ENCODE results near the gene CCDC195.
A peak's percentile ranks its signal among the peaks of the same experiment; 100 is the strongest.

Gene CCDC195, protein sequence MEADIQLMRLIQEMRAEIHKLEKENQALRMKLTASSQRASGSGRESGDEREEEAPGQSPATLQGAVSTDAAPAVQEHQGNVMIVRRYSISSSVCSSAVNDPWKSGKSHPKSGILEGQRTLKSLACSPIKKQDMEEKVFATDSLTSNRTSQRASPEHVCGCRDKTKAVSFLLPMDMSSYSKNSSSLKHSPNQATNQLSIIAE

GRCh38 chr2:224716201-224716600 lies at the start of gene CCDC195:
Gene CCDC195, minus strand, starts transcription at chr2:224716365. Its CDS starts 0 bp downstream, at chr2:224716365.
- Mint-ChIP-seq H3K4me1 (ENCODE audit: low read depth) (no peaks in the 10 kb centered on the region), H3K27ac (no peak within 1 kb of the TSS), H3K4me3 (no peak within 1 kb of the TSS), H3K36me3 (ENCODE audit: low read depth) (no peaks in the 10 kb centered on the region), H3K9me3 (no peaks in the 10 kb centered on the region), H3K27me3 (no peaks in the 10 kb centered on the region)
- intact Hi-C loops (cut with micrococcal nuclease): no loop called here

GRCh38 chr2:224764565-224765236 lies 48.5 kb upstream of the CCDC195 start:
- Mint-ChIP-seq H3K27me3 (no peaks in the 10 kb centered on the region), H3K4me3 (no peak overlapping the region)
- intact Hi-C loops (cut with micrococcal nuclease): no loop called here

GRCh38 chr2:224757934-224758548 lies 41.9 kb upstream of the CCDC195 start:
- Mint-ChIP-seq H3K27me3 (no peaks in the 10 kb centered on the region), H3K27ac (no peak overlapping the region), H3K4me1 (ENCODE audit: low read depth) (no peaks in the 10 kb centered on the region), H3K9me3 (peaks cover 45% of the 10 kb centered on the region), H3K4me3 (no peak overlapping the region), H3K36me3 (ENCODE audit: low read depth) (peaks cover 59% of the 10 kb centered on the region)
- intact Hi-C loops (cut with micrococcal nuclease): no loop called here

More at GRCh38 chr2:224764565-224765236, 48.5 kb upstream of the CCDC195 start:
- Mint-ChIP-seq H3K27ac (no peak overlapping the region), H3K36me3 (ENCODE audit: low read depth) (peaks cover 100% of the 10 kb centered on the region), H3K4me1 (ENCODE audit: low read depth) (no peaks in the 10 kb centered on the region), H3K9me3 (peaks cover 13% of the 10 kb centered on the region)

DNA sequence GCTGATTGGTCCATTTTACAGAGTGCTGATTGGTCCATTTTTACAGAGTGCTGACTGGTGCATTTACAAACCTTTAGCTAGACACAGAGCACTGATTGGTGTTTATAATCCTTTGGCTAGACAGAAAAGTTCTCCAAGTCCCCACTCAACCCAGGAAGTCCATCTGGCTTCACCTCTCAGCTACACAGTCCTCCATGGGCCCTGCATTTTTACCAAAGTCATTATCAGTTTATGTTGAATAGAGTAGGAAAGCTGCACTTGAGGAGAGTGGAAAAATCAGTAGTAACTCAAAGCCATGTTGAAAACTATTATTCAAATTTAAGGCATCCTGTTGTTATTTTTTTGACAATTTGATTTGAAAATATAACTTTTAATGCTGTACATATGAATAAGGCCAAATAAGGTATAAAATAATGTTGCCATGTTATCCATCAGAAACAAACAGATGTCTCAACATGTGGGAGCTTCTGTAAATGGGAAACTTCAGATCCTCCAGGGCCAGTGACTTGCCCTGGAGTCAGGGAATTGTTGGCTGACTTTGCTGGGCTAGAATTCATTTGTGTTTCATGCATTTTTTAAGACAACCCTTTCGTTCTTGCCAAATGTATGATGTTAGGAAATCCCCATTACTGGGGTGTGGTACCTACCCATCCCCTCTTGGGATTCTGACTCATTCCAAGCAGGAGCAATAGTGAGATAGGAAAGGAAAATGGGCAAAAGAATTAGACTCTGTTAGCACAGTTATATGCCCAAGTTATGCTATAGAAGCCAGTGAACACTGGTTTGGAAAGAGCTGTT lies 37.8 kb upstream of the CCDC195 start:
- Mint-ChIP-seq H3K27me3 (no peaks in the 10 kb centered on the region), H3K27ac (no peak overlapping the region), H3K36me3 (ENCODE audit: low read depth) (peaks cover 18% of the 10 kb centered on the region), H3K4me1 (ENCODE audit: low read depth) (peaks cover 12% of the 10 kb centered on the region), H3K9me3 (peaks cover 24% of the 10 kb centered on the region), H3K4me3 (no peak overlapping the region)
- intact Hi-C loops (cut with micrococcal nuclease): no loop called here

DNA sequence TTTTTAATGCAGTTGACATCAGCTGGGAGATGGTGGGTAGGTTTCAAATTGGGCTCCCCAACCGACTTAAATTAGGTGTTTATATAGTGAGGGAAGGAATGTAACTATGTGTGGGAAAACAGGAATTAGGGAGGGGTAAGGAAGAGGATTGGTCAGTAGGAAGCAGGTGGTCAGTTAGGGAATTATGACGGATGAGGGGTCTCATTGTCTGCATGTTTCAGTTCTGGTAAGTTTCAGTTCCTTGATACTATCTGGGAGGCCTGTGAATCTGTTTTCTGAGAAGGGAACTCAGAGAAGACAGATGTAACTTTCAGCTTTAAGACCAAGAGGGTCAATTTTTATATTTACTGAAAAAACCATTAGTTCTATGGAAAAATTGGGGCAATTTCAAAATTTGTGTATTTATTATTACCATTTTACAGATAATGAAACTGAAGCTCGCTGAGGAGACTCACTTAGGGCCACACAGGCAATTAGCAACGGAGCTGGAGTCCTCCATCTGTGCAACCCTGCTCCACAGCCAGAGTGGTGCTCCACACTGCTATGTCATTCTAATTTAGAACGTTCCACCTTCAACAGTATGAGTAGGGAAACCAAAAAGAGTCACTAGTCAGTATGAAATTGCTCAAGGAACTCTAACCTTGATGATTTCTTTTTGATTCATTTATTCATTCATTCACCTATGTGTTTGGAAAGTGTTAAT lies 36.0 kb upstream of the CCDC195 start:
- Mint-ChIP-seq H3K9me3 (peaks cover 14% of the 10 kb centered on the region), H3K27ac (peak overlapping the region; percentile 7), H3K4me3 (no peak overlapping the region), H3K27me3 (no peaks in the 10 kb centered on the region), H3K36me3 (ENCODE audit: low read depth) (peaks cover under 1% of the 10 kb centered on the region), H3K4me1 (ENCODE audit: low read depth) (peaks cover 12% of the 10 kb centered on the region)
- intact Hi-C loops (cut with micrococcal nuclease): no loop called here

DNA sequence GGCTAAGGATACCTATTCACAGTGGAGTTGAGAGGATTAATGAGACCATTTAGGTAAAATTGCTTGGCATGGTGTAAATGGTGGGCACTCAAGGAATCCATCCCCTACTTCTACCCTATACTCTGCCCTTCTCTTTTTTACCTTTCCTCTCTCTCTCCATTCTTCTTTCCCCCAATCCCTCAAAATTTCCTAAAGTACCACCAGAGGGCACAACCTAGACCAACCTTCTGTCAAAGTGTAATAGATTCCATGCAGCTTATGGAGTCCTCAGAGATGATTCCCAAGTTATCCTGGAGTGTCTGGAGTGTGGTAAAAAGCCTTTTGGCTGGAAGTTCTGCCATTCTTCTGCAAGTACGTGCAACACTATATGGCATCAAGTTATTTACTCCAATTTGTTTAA lies 33.0 kb upstream of the CCDC195 start:
- Mint-ChIP-seq H3K9me3 (peaks cover 8% of the 10 kb centered on the region), H3K36me3 (ENCODE audit: low read depth) (no peaks in the 10 kb centered on the region), H3K27ac (no peak overlapping the region), H3K4me3 (no peak overlapping the region), H3K4me1 (ENCODE audit: low read depth) (peaks cover 12% of the 10 kb centered on the region), H3K27me3 (no peaks in the 10 kb centered on the region)
- intact Hi-C loops (cut with micrococcal nuclease): no loop called here

- Mint-ChIP-seq H3K27me3 (no peaks in the 10 kb centered on the region), H3K27ac (no peak overlapping the region), H3K9me3 (peaks cover 8% of the 10 kb centered on the region), H3K36me3 (ENCODE audit: low read depth) (no peaks in the 10 kb centered on the region), H3K4me3 (no peak overlapping the region), H3K4me1 (ENCODE audit: low read depth) (peaks cover 12% of the 10 kb centered on the region)
- intact Hi-C loops (cut with micrococcal nuclease): no loop called here
Measured at GRCh38 chr2:224747765-224748164, 31.6 kb upstream of the CCDC195 start.

DNA sequence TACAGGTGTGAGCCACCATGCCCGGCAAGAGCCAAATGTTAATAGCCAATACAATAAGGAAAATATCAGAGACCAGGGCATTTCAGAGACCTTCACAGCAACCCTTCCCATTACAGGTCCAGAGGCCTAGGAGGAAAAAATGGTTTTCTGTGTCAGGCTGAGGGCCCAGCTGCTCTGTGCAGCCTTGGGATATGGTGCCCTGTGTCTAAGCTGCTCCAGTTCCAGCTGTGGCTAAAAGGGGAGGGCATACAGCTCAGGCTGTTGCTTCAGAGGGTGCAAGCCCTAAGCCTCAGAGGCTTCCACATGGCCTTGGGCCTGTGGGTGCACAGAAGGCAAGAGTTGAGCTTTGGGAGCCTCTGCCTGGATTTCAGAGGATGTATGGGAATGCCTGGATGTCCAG lies 20.1 kb upstream of the CCDC195 start:
- no peak overlapping the region for H3K4me3 Mint-ChIP-seq

DNA sequence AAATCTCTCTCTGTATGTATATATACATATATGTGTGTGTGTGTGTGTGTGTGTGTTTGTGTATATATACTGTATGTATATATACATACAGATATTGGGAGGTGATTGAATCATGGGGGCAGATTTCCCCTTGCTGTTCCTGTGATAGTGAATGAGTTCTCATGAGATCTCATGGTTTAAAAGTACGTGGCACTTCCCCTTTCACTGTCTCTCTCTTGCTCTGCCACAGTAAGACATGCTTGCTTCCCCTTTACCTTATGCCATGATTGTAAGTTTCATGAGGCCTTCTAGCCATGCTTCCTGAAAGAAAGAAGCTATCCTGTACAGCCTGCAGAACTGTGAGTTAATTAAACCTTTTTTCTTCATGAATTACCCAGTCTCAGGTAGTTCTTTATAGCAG lies 18.8 kb upstream of the CCDC195 start:
- Mint-ChIP-seq H3K4me1 (ENCODE audit: low read depth) (no peaks in the 10 kb centered on the region), H3K27me3 (no peaks in the 10 kb centered on the region), H3K36me3 (ENCODE audit: low read depth) (no peaks in the 10 kb centered on the region), H3K4me3 (no peak overlapping the region), H3K27ac (no peak overlapping the region), H3K9me3 (peaks cover 37% of the 10 kb centered on the region)
- intact Hi-C loops (cut with micrococcal nuclease): no loop called here

More for the DNA sequence above, 20.1 kb upstream of the CCDC195 start:
- no peaks in the 10 kb centered on the region for H3K4me1 Mint-ChIP-seq (ENCODE audit: low read depth)
- H3K27ac Mint-ChIP-seq: no peak overlapping the region
- no peaks in the 10 kb centered on the region for H3K36me3 Mint-ChIP-seq (ENCODE audit: low read depth)
- no peaks in the 10 kb centered on the region for H3K27me3 Mint-ChIP-seq
- peaks cover 37% of the 10 kb centered on the region for H3K9me3 Mint-ChIP-seq
- intact Hi-C loops (cut with micrococcal nuclease): no loop called here

DNA sequence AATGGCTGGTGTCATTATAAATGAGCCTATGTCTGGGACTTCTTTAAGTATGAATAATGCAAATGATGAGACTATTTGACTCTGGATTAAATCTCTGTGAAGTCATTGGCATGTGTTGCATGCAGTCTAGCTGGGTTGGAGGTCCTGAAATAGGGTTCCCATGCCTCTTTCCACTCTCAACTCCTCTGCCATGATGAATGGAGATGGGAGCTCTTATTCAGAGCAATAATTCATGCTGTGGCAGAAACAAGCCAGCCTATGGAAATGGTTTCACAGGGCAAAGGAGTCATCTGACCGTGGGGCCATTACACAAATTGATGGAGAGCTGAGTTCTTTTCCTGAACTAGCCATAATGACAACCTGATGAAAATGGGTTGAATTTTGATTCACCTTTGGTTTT lies 15.5 kb upstream of the CCDC195 start:
- intact Hi-C loops (cut with micrococcal nuclease): no loop called here
- Mint-ChIP-seq H3K4me1 (ENCODE audit: low read depth) (no peaks in the 10 kb centered on the region), H3K4me3 (no peak overlapping the region), H3K27me3 (no peaks in the 10 kb centered on the region), H3K36me3 (ENCODE audit: low read depth) (no peaks in the 10 kb centered on the region), H3K9me3 (peaks cover 49% of the 10 kb centered on the region), H3K27ac (no peak overlapping the region)

DNA sequence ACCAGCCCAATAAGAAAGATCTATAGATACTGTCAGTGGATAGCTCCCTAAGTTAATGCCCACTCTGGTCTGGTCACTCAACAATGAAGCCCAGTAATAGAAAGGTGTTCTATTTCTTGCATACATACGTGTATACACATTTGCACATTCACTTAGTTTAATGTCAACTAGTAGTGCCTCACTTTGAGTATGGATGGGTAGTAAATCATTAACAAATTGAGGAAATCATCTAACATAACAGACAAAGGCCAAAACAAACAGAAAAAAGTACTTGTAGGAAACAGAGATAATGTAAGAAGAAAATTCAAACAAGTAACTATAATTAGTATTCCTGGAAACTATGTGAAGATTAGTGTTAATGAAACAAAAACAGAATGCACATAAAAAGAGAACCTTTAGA lies 13.3 kb upstream of the CCDC195 start:
- Mint-ChIP-seq H3K9me3 (peaks cover 32% of the 10 kb centered on the region), H3K27me3 (no peaks in the 10 kb centered on the region), H3K4me3 (no peak overlapping the region), H3K27ac (no peak overlapping the region), H3K36me3 (ENCODE audit: low read depth) (no peaks in the 10 kb centered on the region), H3K4me1 (ENCODE audit: low read depth) (no peaks in the 10 kb centered on the region)
- intact Hi-C loops (cut with micrococcal nuclease): no loop called here

DNA sequence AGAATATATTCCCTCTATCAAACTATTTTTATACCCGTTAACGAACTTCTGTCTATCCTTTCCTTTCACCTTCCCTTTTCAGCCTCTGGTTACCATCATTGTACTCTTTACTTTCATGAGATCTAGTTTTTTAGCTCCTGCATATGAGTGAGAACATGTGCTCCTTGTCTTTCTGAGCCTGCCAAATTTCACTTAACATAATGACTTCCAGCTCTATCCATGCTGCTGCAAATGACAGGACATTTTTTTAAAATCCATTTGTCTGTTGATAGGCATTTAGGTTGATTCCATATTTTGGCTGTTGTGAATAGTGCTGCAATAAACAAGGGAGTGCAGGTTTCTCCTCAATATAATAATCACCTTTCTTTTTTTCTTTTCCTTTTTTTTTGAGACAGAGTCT lies 8.2 kb upstream of the CCDC195 start:
- Mint-ChIP-seq H3K27ac (no peak overlapping the region), H3K27me3 (no peaks in the 10 kb centered on the region), H3K4me3 (no peak overlapping the region), H3K9me3 (peaks cover 30% of the 10 kb centered on the region), H3K36me3 (ENCODE audit: low read depth) (no peaks in the 10 kb centered on the region), H3K4me1 (ENCODE audit: low read depth) (no peaks in the 10 kb centered on the region)
- intact Hi-C loops (cut with micrococcal nuclease): no loop called here

- no peaks in the 10 kb centered on the region for H3K27me3 Mint-ChIP-seq
- H3K4me1 Mint-ChIP-seq (ENCODE audit: low read depth): no peaks in the 10 kb centered on the region
- no peaks in the 10 kb centered on the region for H3K36me3 Mint-ChIP-seq (ENCODE audit: low read depth)
- H3K4me3 Mint-ChIP-seq: no peak overlapping the region
- intact Hi-C loops (cut with micrococcal nuclease): no loop called here
- H3K27ac Mint-ChIP-seq: no peak overlapping the region
- peaks cover 24% of the 10 kb centered on the region for H3K9me3 Mint-ChIP-seq
Measured at GRCh38 chr2:224723586-224724217, 7.5 kb upstream of the CCDC195 start.
